Dedifferentiated amniotic fluid mesenchymal stem cell (primary cell): ENCODE data around the gene TPM4.
"Not testable (repeated sequence)": the region's sequence is repeated elsewhere in the genome, so short reads cannot be mapped to it uniquely, and the experiment has no call there.

Experiments
- DNase-seq: peaks from one replicate; pipeline ENCODE4 v3.0.0-alpha.2; 2016; ENCODE audit errors: extremely low spot score

The TPM4 gene

GRCh38 chr19:16076154-16076957 lies at the start of gene TPM4:
TPM4 (plus strand) TSS chr19:16076495; CDS start chr19:16076566, 71 bp downstream.
- DNase-seq: peak; percentile 87

GRCh38 chr19:16026756-16027155 lies 49.5 kb upstream of the TPM4 start:
- no peak for DNase-seq

GRCh38 chr19:16027528-16027927 lies 48.8 kb upstream of the TPM4 start:
- DNase-seq: no peak

GRCh38 chr19:16030155-16030554 lies 46.1 kb upstream of the TPM4 start:
- not testable (repeated sequence) for DNase-seq

GRCh38 chr19:16030964-16031871 lies 45.1 kb upstream of the TPM4 start:
- DNase-seq: no peak

- DNase-seq: no peak
Observed at GRCh38 chr19:16031872-16032200, 44.5 kb upstream of the TPM4 start.

GRCh38 chr19:16032509-16033135 lies 43.7 kb upstream of the TPM4 start:
- DNase-seq: no peak

GRCh38 chr19:16033136-16033530 lies 43.2 kb upstream of the TPM4 start:
- no peak for DNase-seq

- DNase-seq: no peak
Observed at GRCh38 chr19:16033721-16034120, 42.6 kb upstream of the TPM4 start.

- no peak for DNase-seq
Observed at GRCh38 chr19:16034180-16034579, 42.1 kb upstream of the TPM4 start.

GRCh38 chr19:16034958-16035560 lies 41.2 kb upstream of the TPM4 start:
- DNase-seq: no peak

- DNase-seq: no peak
Observed at GRCh38 chr19:16035601-16036297, 40.5 kb upstream of the TPM4 start.

- DNase-seq: no peak
Observed at GRCh38 chr19:16036397-16036925, 39.8 kb upstream of the TPM4 start.

GRCh38 chr19:16036941-16037340 lies 39.4 kb upstream of the TPM4 start:
- no peak for DNase-seq

GRCh38 chr19:16037424-16038195 lies 38.7 kb upstream of the TPM4 start:
- DNase-seq: no peak

GRCh38 chr19:16038196-16038695 lies 38.0 kb upstream of the TPM4 start:
- DNase-seq: no peak

- no peak for DNase-seq
Observed at GRCh38 chr19:16039081-16039480, 37.2 kb upstream of the TPM4 start.

- DNase-seq: no peak
Observed at GRCh38 chr19:16039545-16039944, 36.8 kb upstream of the TPM4 start.

GRCh38 chr19:16040642-16041041 lies 35.7 kb upstream of the TPM4 start:
- no peak for DNase-seq

GRCh38 chr19:16041299-16041990 lies 34.9 kb upstream of the TPM4 start:
- DNase-seq: peak; percentile 66
